IMR-90 (cell line): Measurements from ENCODE around the gene PTGDS. TPM values are rescaled to one million over a fixed set of nuclear protein-coding genes. Genes with fewer than 3 reads are reported as not detected.

ENCODE experiments used
- ATAC-seq: fragments of 200-7000 bp; cut with Tn5 transposase; 2 replicates; pipeline ENCODE4 v1.9.1; 2020; ENCODE audit warnings: low read depth, mild to moderate bottlenecking, moderate library complexity
- BruUV-seq: library from RNA; stranded (reverse); fragments of 400-500 nt; replicated peaks from 2 replicates; lab custom pipeline; 2021; lab: Mats Ljungman, UMichigan
- CTCF ChIA-PET: fragments of 300-600 bp; formaldehyde crosslinking; extraction: SDS; loops from one replicate; lab custom pipeline; 2021; ENCODE audit warnings: antibody characterized with exemption; lab: Yijun Ruan, JAX
- POLR2A ChIA-PET: fragments of 300-600 bp; sonication (Branson Sonifier 250); formaldehyde crosslinking; loops from one replicate; lab custom pipeline; 2022; ENCODE audit warnings: antibody characterized with exemption; ENCODE audit not compliant: unreplicated experiment; lab: Charles Lee
- DNase-seq: peaks from one replicate; pipeline ENCODE4 v3.0.0; 2013
- H2AFZ ChIP-seq: replicated peaks from 2 replicates; pipeline ENCODE3; 2013; ENCODE audit warnings: low read length, mild to moderate bottlenecking; ENCODE audit not compliant: poor library complexity
- H2AK5ac ChIP-seq: 2 replicates; pipeline ENCODE4 v1.6.1; 2013; ENCODE audit warnings: low read depth, low read length, inconsistent platforms
- H2AK9ac ChIP-seq: replicated peaks from 2 replicates; pipeline ENCODE3; 2013; ENCODE audit warnings: mild to moderate bottlenecking, low read depth, low read length, moderate library complexity; ENCODE audit not compliant: poor library complexity
- H2BK120ac ChIP-seq: 2 replicates; pipeline ENCODE4 v1.6.1; 2013; ENCODE audit warnings: low read depth, low read length, inconsistent platforms
- H2BK15ac ChIP-seq: 3 replicates; pipeline ENCODE4 v1.6.1; 2013; ENCODE audit warnings: low read depth, low read length, inconsistent platforms
- H2BK20ac ChIP-seq: 2 replicates; pipeline ENCODE4 v1.6.1; 2013; ENCODE audit warnings: low read depth, mild to moderate bottlenecking, inconsistent platforms, low read length, moderate library complexity
- H2BK5ac ChIP-seq: 2 replicates; pipeline ENCODE4 v1.6.1; 2013; ENCODE audit warnings: mild to moderate bottlenecking, low read depth, low read length, inconsistent platforms; ENCODE audit not compliant: poor library complexity, severe bottlenecking
- H3K14ac ChIP-seq: replicated peaks from 2 replicates; pipeline ENCODE4 v1.6.1; 2013; ENCODE audit warnings: low read depth, low read length, inconsistent platforms
- H3K18ac ChIP-seq: 2 replicates; pipeline ENCODE4 v1.6.1; 2013; ENCODE audit warnings: low read depth, low read length, control low read depth
- H3K23ac ChIP-seq: 2 replicates; pipeline ENCODE4 v1.6.1; 2013; ENCODE audit warnings: low read depth, low read length, inconsistent platforms
- H3K27ac ChIP-seq: 2 replicates; pipeline ENCODE4 v1.5.1; 2013; ENCODE audit warnings: mild to moderate bottlenecking, control low read depth, low read length; ENCODE audit not compliant: insufficient read depth
- H3K27me3 ChIP-seq: 2 replicates; pipeline ENCODE4 v1.6.1; 2013; ENCODE audit warnings: low read length; ENCODE audit not compliant: control insufficient read depth, insufficient read depth
- H3K36me3 ChIP-seq: 2 replicates; pipeline ENCODE4 v1.6.1; 2013; ENCODE audit warnings: low read length, mixed read lengths; ENCODE audit not compliant: control insufficient read depth, insufficient read depth
- H3K4ac ChIP-seq: 2 replicates; pipeline ENCODE4 v1.6.1; 2013; ENCODE audit warnings: low read depth, low read length, inconsistent platforms
- H3K4me1 ChIP-seq: 2 replicates; pipeline ENCODE4 v1.6.1; 2013; ENCODE audit warnings: low read length, mixed read lengths; ENCODE audit not compliant: control insufficient read depth, insufficient read depth
- H3K4me2 ChIP-seq: 2 replicates; pipeline ENCODE4 v1.6.1; 2013; ENCODE audit warnings: low read depth, mild to moderate bottlenecking, control low read depth, low read length, moderate library complexity
- H3K4me3 ChIP-seq: 2 replicates; pipeline ENCODE4 v1.5.1; 2013; ENCODE audit warnings: low read depth, mild to moderate bottlenecking, control low read depth, low read length, moderate library complexity; ENCODE audit not compliant: insufficient read depth
- H3K56ac ChIP-seq: 2 replicates; pipeline ENCODE4 v1.6.1; 2013; ENCODE audit warnings: low read length, inconsistent platforms; ENCODE audit not compliant: insufficient read depth; ENCODE audit errors: extremely low read depth
- H3K79me1 ChIP-seq, 2 experiments: 2 replicates each; pipeline ENCODE4 v1.6.1; 2013; ENCODE audit warnings: low read length in 2 of 2, inconsistent platforms in 1 of 2, low read depth in 1 of 2
- H3K9ac ChIP-seq: 2 replicates; pipeline ENCODE4 v1.6.1; 2013; ENCODE audit warnings: low read depth, low read length, control low read depth
- H3K9me1 ChIP-seq: 2 replicates; pipeline ENCODE4 v1.6.1; 2013; ENCODE audit warnings: low read length, inconsistent platforms; ENCODE audit not compliant: insufficient read depth
- H3K9me3 ChIP-seq: 2 replicates; pipeline ENCODE4 v1.6.1; 2013; ENCODE audit warnings: low read length; ENCODE audit not compliant: control insufficient read depth, insufficient read depth
- H4K20me1 ChIP-seq: 2 replicates; pipeline ENCODE4 v1.6.1; 2013; ENCODE audit warnings: low read length, inconsistent platforms; ENCODE audit not compliant: insufficient read depth
- H4K5ac ChIP-seq: 2 replicates; pipeline ENCODE4 v1.6.1; 2013; ENCODE audit warnings: mild to moderate bottlenecking, low read depth, low read length, control low read depth
- H4K8ac ChIP-seq, 2 experiments: 2 replicates each; pipeline ENCODE4 v1.6.1; 2013; ENCODE audit warnings: low read depth in 2 of 2, low read length in 2 of 2, control low read depth in 1 of 2, inconsistent platforms in 1 of 2
- H4K91ac ChIP-seq: 2 replicates; pipeline ENCODE4 v1.6.1; 2013; ENCODE audit warnings: low read depth, low read length, inconsistent platforms; ENCODE audit not compliant: insufficient read depth
- CTCF ChIP-seq: conservative IDR thresholded peaks from 2 replicates; pipeline ENCODE4 v1.5.1; 2012; ENCODE audit warnings: mild to moderate bottlenecking, low read depth, low read length, improper control_type of control experiment
- ELK1 ChIP-seq: fragments of 150-350 bp; IDR thresholded peaks from 2 replicates; pipeline ENCODE4 v1.6.1; 2016; ENCODE audit warnings: low read depth, mild to moderate bottlenecking, low read length, moderate library complexity, borderline replicate concordance
- POLR2A ChIP-seq: IDR thresholded peaks from 2 replicates; pipeline ENCODE4 v1.6.1; 2012; ENCODE audit warnings: mild to moderate bottlenecking, low read depth, low read length
- RFX5 ChIP-seq: IDR thresholded peaks from 2 replicates; pipeline ENCODE4 v1.8.0; 2012; ENCODE audit warnings: low read depth, mild to moderate bottlenecking, low read length, moderate library complexity
- SMC3 ChIP-seq: fragments of 150-350 bp; IDR thresholded peaks from 2 replicates; pipeline ENCODE4 v1.6.1; 2016; ENCODE audit warnings: low read depth, mild to moderate bottlenecking, antibody characterized with exemption, low read length, moderate library complexity
- WGBS, 2 experiments: methylation state at CpG; one replicate each; pipeline versions ENCODE4 v1.1.5 to v1.1.7; 2013; ENCODE audit warnings: missing lambda C conversion rate in 2 of 2; ENCODE audit not compliant: insufficient read length in 1 of 2; ENCODE audit errors: extremely low coverage in 2 of 2; 5-methylcytosine and 5-hydroxymethylcytosine counted together
- dilution Hi-C: fragments of 300-500 bp; cut with HindIII; formaldehyde crosslinking; loops from one replicate; pipeline ENCODE4 v1.14.3; 2018; ENCODE audit warnings: low sequenced_read_pairs; ENCODE audit not compliant: unreplicated experiment
- in situ Hi-C: fragments of 300-500 bp; cut with MboI; formaldehyde crosslinking; loops from 3 replicates; pipeline ENCODE4 v1.14.3; 2019; ENCODE audit warnings: low sequenced_read_pairs, inconsistent platforms, mixed read lengths
- intact Hi-C: fragments of 100-400 bp; cut with micrococcal nuclease; formaldehyde crosslinking; loops from 2 replicates; pipeline ENCODE4 v1.10.0; 2022
- polyA plus RNA-seq, 3 experiments: library from polyadenylated mRNA; depleted of rRNA; stranded (reverse); fragments of >200 nt; gene quantifications; 2 replicates each; pipeline ENCODE4 v1.2.3, GENCODE V29; 2012; ENCODE audit warnings: low replicate concordance in 1 of 3
- total RNA-seq: library from RNA; depleted of rRNA; stranded (reverse); fragments of >200 nt; gene quantifications from 2 replicates; pipeline ENCODE4 v1.2.3, GENCODE V29; 2012

PTGDS gene
- total and polyA plus RNA-seq, 2 of the 4 experiments (the other 2 are of a cell fraction), result 1.2 TPM; not detected in 1

- Histone ChIP-seq H2BK20ac (no peak overlapping the region), H3K27me3 (no peaks in the 10 kb centered on the region), H3K9me1 (peaks cover 4% of the 10 kb centered on the region; the same call in 1 of the 2 replicates), H3K14ac (no peak overlapping the region), H3K4me3 (no peak overlapping the region), H4K91ac (no peak overlapping the region), H3K18ac (no peak overlapping the region), H3K23ac (no peak overlapping the region), H4K8ac (no peak overlapping the region), H3K4ac (no peak overlapping the region), H3K4me1 (peaks cover 5% of the 10 kb centered on the region), H3K36me3 (no peaks in the 10 kb centered on the region), H3K9ac (no peak overlapping the region), H3K79me1 (peaks cover 0 to 7% of the 10 kb centered on the region in 2 experiments; a peak in 2 of 4 replicates), H2AK5ac (no peak overlapping the region), H3K56ac (no peak overlapping the region), H2BK120ac (no peak overlapping the region), H2BK15ac (no peak overlapping the region), H2AK9ac (no peak overlapping the region), H2AFZ (peak overlapping the region; percentile 7), H4K20me1 (no peaks in the 10 kb centered on the region; the same call in 1 of the 2 replicates), H3K4me2 (no peak overlapping the region), H2BK5ac (no peak overlapping the region), H3K9me3 (no peaks in the 10 kb centered on the region), H4K5ac (no peak overlapping the region), H3K27ac (no peak overlapping the region)
- dilution Hi-C loops, result no loop called here
- BruUV-seq, result no TSS peak
- DNase-seq (no peak), ATAC-seq (no peak)
- in situ Hi-C loops, result no loop called here
- TF ChIP-seq CTCF, result no peak
- TF ChIP-seq RFX5, result no peak
- TF ChIP-seq SMC3, result no peak
- TF ChIP-seq POLR2A, result no peak
- no peak for TF ChIP-seq ELK1
- 80% methylated on average over 10 of the region's 21 CpGs; no CpG with 5 or more reads in 1 of the 2 experiments for WGBS, 2 experiments
- intact Hi-C loops, result no loop called here
- CTCF ChIA-PET, result no interaction called here
- POLR2A ChIA-PET, result no interaction called here
Observed at GRCh38 chr9:137025517-137025966, 48.2 kb downstream of the PTGDS start.
